HUES6 (cell line): ENCODE data around the gene MEDAG.
"Not testable (repeated sequence)": the region's sequence is repeated elsewhere in the genome, so short reads cannot be mapped to it uniquely, and the experiment has no call there.

Experiments used
- H3K27ac ChIP-seq: 2 replicates; pipeline ENCODE4 v1.7.0; 2013; ENCODE audit warnings: low read depth, mild to moderate bottlenecking, low read length, inconsistent platforms
- H3K27me3 ChIP-seq: 2 replicates; pipeline ENCODE4 v1.6.1; 2013; ENCODE audit warnings: low read length; ENCODE audit not compliant: control insufficient read depth, insufficient read depth
- H3K36me3 ChIP-seq: 2 replicates; pipeline ENCODE4 v1.6.1; 2013; ENCODE audit warnings: low read length; ENCODE audit not compliant: control insufficient read depth, insufficient read depth
- H3K4me1 ChIP-seq: 2 replicates; pipeline ENCODE4 v1.6.1; 2013; ENCODE audit warnings: low read length; ENCODE audit not compliant: control insufficient read depth, insufficient read depth
- H3K4me3 ChIP-seq: 2 replicates; pipeline ENCODE4 v1.5.1; 2013; ENCODE audit warnings: low read depth, low read length
- H3K9ac ChIP-seq: one replicate; pipeline ENCODE4 v1.6.1; 2013; ENCODE audit warnings: mild to moderate bottlenecking, low read length
- H3K9me3 ChIP-seq: 2 replicates; pipeline ENCODE4 v1.6.1; 2013; ENCODE audit warnings: low read depth, low read length; ENCODE audit not compliant: control insufficient read depth, insufficient read depth

The MEDAG gene

GRCh38 chr13:30926781-30927180, 20.7 kb downstream of the MEDAG start:
- no peaks in the 10 kb centered on the region for H3K9me3 ChIP-seq
- peaks cover 6% of the 10 kb centered on the region for H3K27me3 ChIP-seq
- no peak overlapping the region for H3K4me3 ChIP-seq
- H3K27ac ChIP-seq = no peak overlapping the region
- H3K36me3 ChIP-seq = no peaks in the 10 kb centered on the region
- no peak overlapping the region for H3K9ac ChIP-seq
- H3K4me1 ChIP-seq = peaks cover 3% of the 10 kb centered on the region; the same call in 1 of the 2 replicates

GRCh38 chr13:30927188-30927587, 21.1 kb downstream of the MEDAG start:
- H3K4me3 ChIP-seq, H3K9me3 ChIP-seq, H3K36me3 ChIP-seq, H3K4me1 ChIP-seq, H3K9ac ChIP-seq, H3K27ac ChIP-seq: not testable (repeated sequence)
- H3K27me3 ChIP-seq = peaks cover 10% of the 10 kb centered on the region

- Histone ChIP-seq H3K36me3 (no peaks in the 10 kb centered on the region), H3K4me3 (no peak overlapping the region), H3K27me3 (peaks cover 14% of the 10 kb centered on the region), H3K9ac (no peak overlapping the region), H3K4me1 (peaks cover 8% of the 10 kb centered on the region; the same call in 1 of the 2 replicates), H3K9me3 (no peaks in the 10 kb centered on the region), H3K27ac (no peak overlapping the region)
Measured at GRCh38 chr13:30927595-30927994, 21.5 kb downstream of the MEDAG start.

- Histone ChIP-seq H3K9ac (no peak overlapping the region), H3K4me1 (peaks cover 16% of the 10 kb centered on the region), H3K27me3 (peaks cover 27% of the 10 kb centered on the region), H3K36me3 (no peaks in the 10 kb centered on the region), H3K9me3 (no peaks in the 10 kb centered on the region), H3K27ac (no peak overlapping the region), H3K4me3 (no peak overlapping the region)
Measured at GRCh38 chr13:30928978-30929377, 22.9 kb downstream of the MEDAG start.

- peak within 1 kb of the TSS; percentile 15 for H3K9ac ChIP-seq
- H3K4me3 ChIP-seq = peak within 1 kb of the TSS; percentile 44
- no peaks in the 10 kb centered on the region; the same call in 1 of the 2 replicates for H3K9me3 ChIP-seq
- H3K27ac ChIP-seq = no peak within 1 kb of the TSS
- H3K4me1 ChIP-seq = peaks cover 13% of the 10 kb centered on the region
- H3K27me3 ChIP-seq = peaks cover 27% of the 10 kb centered on the region
- H3K36me3 ChIP-seq = no peaks in the 10 kb centered on the region
Measured at GRCh38 chr13:30932481-30933353, 26.6 kb downstream of the MEDAG start, which contains the start of gene TEX26. TEX26 (plus strand) TSS chr13:30932656; CDS start chr13:30932716, 60 bp downstream.

GRCh38 chr13:30933354-30933670, 27.2 kb downstream of the MEDAG start:
- Histone ChIP-seq H3K36me3 (no peaks in the 10 kb centered on the region), H3K9me3 (peaks cover 3% of the 10 kb centered on the region), H3K4me3 (peak overlapping the region; percentile 44; the same call in 1 of the 2 replicates), H3K4me1 (peaks cover 13% of the 10 kb centered on the region), H3K9ac (no peak overlapping the region), H3K27ac (no peak overlapping the region), H3K27me3 (peaks cover 27% of the 10 kb centered on the region)

- Histone ChIP-seq H3K36me3 (no peaks in the 10 kb centered on the region), H3K4me1 (peaks cover 13% of the 10 kb centered on the region), H3K27me3 (peaks cover 27% of the 10 kb centered on the region), H3K27ac (no peak overlapping the region), H3K9ac (no peak overlapping the region), H3K9me3 (peaks cover 3% of the 10 kb centered on the region), H3K4me3 (no peak overlapping the region)
Measured at GRCh38 chr13:30934381-30934780, 28.3 kb downstream of the MEDAG start.

- H3K9me3 ChIP-seq = peaks cover 3% of the 10 kb centered on the region
- no peaks in the 10 kb centered on the region for H3K36me3 ChIP-seq
- H3K4me3 ChIP-seq = no peak overlapping the region
- H3K27ac ChIP-seq = no peak overlapping the region
- peaks cover 13% of the 10 kb centered on the region for H3K4me1 ChIP-seq
- H3K27me3 ChIP-seq = peaks cover 27% of the 10 kb centered on the region
- no peak overlapping the region for H3K9ac ChIP-seq
Measured at GRCh38 chr13:30934803-30935202, 28.7 kb downstream of the MEDAG start.

- Histone ChIP-seq H3K9me3 (peaks cover 3% of the 10 kb centered on the region), H3K27ac (no peak overlapping the region), H3K4me3 (no peak overlapping the region), H3K9ac (no peak overlapping the region), H3K27me3 (peaks cover 19% of the 10 kb centered on the region), H3K36me3 (no peaks in the 10 kb centered on the region), H3K4me1 (peaks cover 12% of the 10 kb centered on the region)
Measured at GRCh38 chr13:30936971-30937370, 30.9 kb downstream of the MEDAG start.

- Histone ChIP-seq H3K36me3 (no peaks in the 10 kb centered on the region), H3K27ac (no peak overlapping the region), H3K4me3 (no peak overlapping the region), H3K9ac (no peak overlapping the region), H3K9me3 (0 out of 2 replicates have a peak, but pooled peaks cover 3% of the 10 kb centered on the region), H3K27me3 (no peaks in the 10 kb centered on the region), H3K4me1 (no peaks in the 10 kb centered on the region)
Measured at GRCh38 chr13:30943881-30944280, 37.8 kb downstream of the MEDAG start.

- H3K9me3 ChIP-seq = peaks cover 17% of the 10 kb centered on the region; the same call in 1 of the 2 replicates
- no peak overlapping the region for H3K27ac ChIP-seq
Measured at GRCh38 chr13:30957258-30957943, 51.3 kb downstream of the MEDAG start.

More at GRCh38 chr13:30957258-30957943, 51.3 kb downstream of the MEDAG start:
- Histone ChIP-seq H3K4me1 (no peaks in the 10 kb centered on the region), H3K36me3 (no peaks in the 10 kb centered on the region), H3K27me3 (no peaks in the 10 kb centered on the region), H3K9ac (no peak overlapping the region), H3K4me3 (no peak overlapping the region)
